Parathyroid adenoma (tissue), 2 donors: ENCODE results near the gene PLAC8.

Experiments
- H2AFZ ChIP-seq: fragments of 300-600 bp; sonication (generic); one replicate; pipeline ENCODE4 v1.7.0; 2017; ENCODE audit warnings: antibody characterized with exemption, mild to moderate bottlenecking
- H3K27ac ChIP-seq: fragments of 300-600 bp; sonication (generic); one replicate; pipeline ENCODE4 v1.7.0; 2017
- H3K27me3 ChIP-seq: fragments of 300-600 bp; sonication (generic); one replicate; pipeline ENCODE4 v1.7.0; 2017; ENCODE audit warnings: low read length; ENCODE audit not compliant: control insufficient read depth, insufficient read depth
- H3K36me3 ChIP-seq: fragments of 300-600 bp; sonication (generic); one replicate; pipeline ENCODE4 v1.7.0; 2017; ENCODE audit warnings: low read length; ENCODE audit not compliant: control insufficient read depth, insufficient read depth
- H3K4me1 ChIP-seq: fragments of 300-600 bp; sonication (generic); one replicate; pipeline ENCODE4 v1.7.0; 2017; ENCODE audit warnings: control low read depth
- H3K4me2 ChIP-seq: fragments of 300-600 bp; sonication (generic); one replicate; pipeline ENCODE4 v1.7.0; 2017; ENCODE audit warnings: low read length
- H3K4me3 ChIP-seq: fragments of 300-600 bp; sonication (generic); one replicate; pipeline ENCODE4 v1.7.0; 2017; ENCODE audit warnings: low read depth, low read length
- H3K79me2 ChIP-seq: fragments of 300-600 bp; sonication (generic); one replicate; pipeline ENCODE4 v1.7.0; 2017; ENCODE audit warnings: control low read depth
- H3K9ac ChIP-seq: fragments of 300-600 bp; sonication (generic); one replicate; pipeline ENCODE4 v1.7.0; 2017; ENCODE audit warnings: mild to moderate bottlenecking
- H3K9me3 ChIP-seq: fragments of 300-600 bp; sonication (generic); one replicate; pipeline ENCODE4 v1.7.0; 2017; ENCODE audit warnings: low read length; ENCODE audit not compliant: control insufficient read depth
- TF ChIP-seq, protein P1 (sequence below): fragments of 300-600 bp; sonication (generic); IDR thresholded peaks from one replicate; pipeline ENCODE4 v1.7.0; 2017; ENCODE audit warnings: antibody characterized with exemption, mild to moderate bottlenecking
- donor health status: primary hyperparathyroidism.

Gene PLAC8

DNA sequence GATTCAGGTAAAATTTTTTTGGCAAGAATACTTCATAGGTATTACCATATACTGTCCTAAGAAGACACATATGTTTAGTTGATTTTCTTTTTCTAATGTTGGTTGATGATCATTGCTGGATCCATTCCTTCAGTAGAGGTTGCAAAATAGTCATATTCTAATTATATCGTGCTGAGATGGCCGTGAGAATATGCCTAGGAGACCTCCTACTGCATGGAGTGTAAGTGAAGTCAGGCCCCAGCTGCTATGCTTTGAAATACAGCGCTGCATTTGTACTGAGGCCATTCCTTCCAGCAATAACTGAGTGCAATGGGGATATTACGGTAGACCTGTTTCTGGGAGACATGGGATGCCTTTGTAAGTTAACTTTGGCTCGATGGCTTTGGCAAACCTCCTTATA, 6.7 kb upstream of the PLAC8 start:
- Histone ChIP-seq H3K36me3 (no peaks in the 10 kb centered on the region), H3K4me3 (no peak overlapping the region), H3K79me2 (no peaks in the 10 kb centered on the region), H3K4me1 (no peaks in the 10 kb centered on the region), H3K9ac (no peak overlapping the region), H2AFZ (no peak overlapping the region), H3K27ac (no peak overlapping the region), H3K4me2 (no peak overlapping the region), H3K27me3 (no peaks in the 10 kb centered on the region), H3K9me3 (no peaks in the 10 kb centered on the region)
- TF ChIP-seq, protein P1, sequence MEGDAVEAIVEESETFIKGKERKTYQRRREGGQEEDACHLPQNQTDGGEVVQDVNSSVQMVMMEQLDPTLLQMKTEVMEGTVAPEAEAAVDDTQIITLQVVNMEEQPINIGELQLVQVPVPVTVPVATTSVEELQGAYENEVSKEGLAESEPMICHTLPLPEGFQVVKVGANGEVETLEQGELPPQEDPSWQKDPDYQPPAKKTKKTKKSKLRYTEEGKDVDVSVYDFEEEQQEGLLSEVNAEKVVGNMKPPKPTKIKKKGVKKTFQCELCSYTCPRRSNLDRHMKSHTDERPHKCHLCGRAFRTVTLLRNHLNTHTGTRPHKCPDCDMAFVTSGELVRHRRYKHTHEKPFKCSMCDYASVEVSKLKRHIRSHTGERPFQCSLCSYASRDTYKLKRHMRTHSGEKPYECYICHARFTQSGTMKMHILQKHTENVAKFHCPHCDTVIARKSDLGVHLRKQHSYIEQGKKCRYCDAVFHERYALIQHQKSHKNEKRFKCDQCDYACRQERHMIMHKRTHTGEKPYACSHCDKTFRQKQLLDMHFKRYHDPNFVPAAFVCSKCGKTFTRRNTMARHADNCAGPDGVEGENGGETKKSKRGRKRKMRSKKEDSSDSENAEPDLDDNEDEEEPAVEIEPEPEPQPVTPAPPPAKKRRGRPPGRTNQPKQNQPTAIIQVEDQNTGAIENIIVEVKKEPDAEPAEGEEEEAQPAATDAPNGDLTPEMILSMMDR, result no peak

- Histone ChIP-seq H3K79me2 (no peaks in the 10 kb centered on the region), H3K9ac (no peak overlapping the region), H3K36me3 (no peaks in the 10 kb centered on the region), H3K4me1 (no peaks in the 10 kb centered on the region), H3K9me3 (no peaks in the 10 kb centered on the region), H3K4me2 (no peak overlapping the region), H2AFZ (no peak overlapping the region), H3K4me3 (no peak overlapping the region), H3K27ac (no peak overlapping the region), H3K27me3 (no peaks in the 10 kb centered on the region)
- TF ChIP-seq, protein P1, result no peak
Measured at GRCh38 chr4:83118869-83119268, 4.3 kb upstream of the PLAC8 start.

- Histone ChIP-seq H3K4me2 (no peak overlapping the region), H3K36me3 (no peaks in the 10 kb centered on the region), H3K79me2 (no peaks in the 10 kb centered on the region), H3K4me3 (no peak overlapping the region), H3K9ac (no peak overlapping the region), H3K27me3 (no peaks in the 10 kb centered on the region), H2AFZ (no peak overlapping the region), H3K27ac (no peak overlapping the region), H3K9me3 (no peaks in the 10 kb centered on the region), H3K4me1 (no peaks in the 10 kb centered on the region)
- TF ChIP-seq, protein P1, result no peak
Measured at GRCh38 chr4:83115656-83116285, 1.2 kb upstream of the PLAC8 start.

DNA sequence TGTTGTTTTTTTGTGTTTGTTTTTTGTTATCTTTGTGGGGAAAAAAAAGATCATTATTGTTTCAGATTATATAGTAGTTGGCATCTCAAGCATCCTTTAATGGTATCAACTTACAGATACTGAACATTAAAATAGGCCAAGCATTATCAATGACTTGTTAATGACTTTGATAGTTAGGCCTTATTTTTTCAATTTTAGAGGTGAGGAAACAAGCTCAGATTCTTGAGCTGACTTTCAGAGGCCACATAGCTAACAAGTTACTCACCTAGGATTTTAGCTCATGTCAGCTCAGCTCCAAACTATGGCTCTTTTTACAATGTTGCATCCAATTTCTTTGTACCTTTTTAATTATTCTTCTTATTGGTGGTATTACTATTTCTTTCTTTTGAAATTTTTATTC, 471 bp upstream of the PLAC8 start:
- Histone ChIP-seq H3K4me3 (no peak overlapping the region), H3K9ac (no peak overlapping the region)
- TF ChIP-seq, protein P1, result no peak

DNA sequence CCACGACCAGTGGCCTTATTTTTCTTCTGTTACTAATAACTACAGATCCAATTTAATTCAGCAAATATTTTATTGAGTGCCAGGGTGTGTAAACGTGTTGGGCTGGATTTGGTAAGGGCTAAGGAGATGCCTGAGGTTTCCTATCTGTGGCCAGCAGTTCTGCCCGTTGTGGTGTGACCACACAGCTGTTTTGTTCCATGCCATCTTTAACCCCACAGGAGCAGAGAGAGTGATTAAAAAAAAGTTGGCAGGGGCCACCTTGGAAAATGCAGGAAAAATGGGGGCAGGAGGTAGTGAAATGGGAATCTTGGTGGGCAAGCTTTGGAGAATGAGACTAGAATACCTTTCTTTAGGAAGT, 1.1 kb downstream of the PLAC8 start:
- H3K36me3 ChIP-seq, result no peaks in the 10 kb centered on the region
- no peaks in the 10 kb centered on the region for H3K9me3 ChIP-seq
- no peaks in the 10 kb centered on the region for H3K4me1 ChIP-seq
- H3K27me3 ChIP-seq, result no peaks in the 10 kb centered on the region
- no peak overlapping the region for H3K27ac ChIP-seq
- no peak overlapping the region for H3K4me3 ChIP-seq
- H3K79me2 ChIP-seq, result no peaks in the 10 kb centered on the region
- TF ChIP-seq, protein P1, result no peak
- H2AFZ ChIP-seq, result no peak overlapping the region
- H3K9ac ChIP-seq, result no peak overlapping the region
- H3K4me2 ChIP-seq, result no peak overlapping the region

More for the DNA sequence above, 471 bp upstream of the PLAC8 start:
- Histone ChIP-seq H3K27ac (no peak overlapping the region), H3K9me3 (no peaks in the 10 kb centered on the region), H2AFZ (no peak overlapping the region), H3K4me2 (no peak overlapping the region), H3K79me2 (no peaks in the 10 kb centered on the region), H3K27me3 (no peaks in the 10 kb centered on the region), H3K36me3 (no peaks in the 10 kb centered on the region), H3K4me1 (no peaks in the 10 kb centered on the region)
